Measurements from ENCODE around the gene RXRA.

- no peak for TF ChIP-seq CTCF (IDR thresholded peaks at IDR 0.05 in 2 of 3, conservative IDR thresholded peaks at IDR 0.05 in 1 of 3; ENCODE audit: control insufficient read depth in 2 of 3, extremely low read depth in 1 of 3, insufficient read depth in 1 of 3, low read depth in 3 of 3, low read length in 3 of 3)
- TF ChIP-seq EGR1 (IDR thresholded peaks at IDR 0.05; ENCODE audit: borderline replicate concordance in 1 of 2, low read depth in 2 of 2, low read length in 2 of 2) = no peak
- no peak for TF ChIP-seq CEBPB (IDR thresholded peaks at IDR 0.05; ENCODE audit: borderline replicate concordance in 1 of 2, low read depth in 2 of 2, low read length in 2 of 2)
- TF ChIP-seq MYC (IDR thresholded peaks at IDR 0.05; ENCODE audit: insufficient read depth, insufficient read length, insufficient replicate concordance, low read length, severe bottlenecking) = no peak
- TF ChIP-seq YY1 (IDR thresholded peaks at IDR 0.05; ENCODE audit: low read depth, low read length) = no peak
- TF ChIP-seq BRCA1 (IDR thresholded peaks at IDR 0.05; ENCODE audit: low read depth, low read length) = no peak
- TF ChIP-seq NR2F1 (conservative IDR thresholded peaks at IDR 0.05) = no peak
- no peak for TF ChIP-seq TAF1 (IDR thresholded peaks at IDR 0.05; ENCODE audit: borderline replicate concordance, low read depth, low read length)
- no peak for TF ChIP-seq CREB1 (IDR thresholded peaks at IDR 0.05; ENCODE audit: low read depth)
- no peak for TF ChIP-seq ZSCAN29 (IDR thresholded peaks at IDR 0.05)
- no peak for TF ChIP-seq ELK1 (IDR thresholded peaks at IDR 0.05; ENCODE audit: low read depth, low read length)
- no peak for TF ChIP-seq CUX1 (IDR thresholded peaks at IDR 0.05; ENCODE audit: insufficient replicate concordance, low read depth, low read length)
- TF ChIP-seq ESRRA (IDR thresholded peaks at IDR 0.05; ENCODE audit: low read length) = no peak
Measured at GRCh38 chr9:134337469-134337868, 11.2 kb downstream of the RXRA start.

Data from GM12878 (cell line).